Dermis blood vessel endothelial cell (primary cell): ENCODE measurements around the gene CDH13. TPM values are rescaled to one million over a fixed set of nuclear protein-coding genes. Genes with fewer than 3 reads are reported as not detected.

Experiments used
- DNase-seq: peaks from one replicate; pipeline ENCODE4 v3.0.0; 2010
- total RNA-seq: library from RNA; depleted of rRNA; stranded (reverse); fragments of >200 nt; gene quantifications from 2 replicates; pipeline ENCODE4 v1.2.3, GENCODE V29; 2014

Gene CDH13
- total RNA-seq, 1 donor from 2014 or later = 135 TPM

DNA sequence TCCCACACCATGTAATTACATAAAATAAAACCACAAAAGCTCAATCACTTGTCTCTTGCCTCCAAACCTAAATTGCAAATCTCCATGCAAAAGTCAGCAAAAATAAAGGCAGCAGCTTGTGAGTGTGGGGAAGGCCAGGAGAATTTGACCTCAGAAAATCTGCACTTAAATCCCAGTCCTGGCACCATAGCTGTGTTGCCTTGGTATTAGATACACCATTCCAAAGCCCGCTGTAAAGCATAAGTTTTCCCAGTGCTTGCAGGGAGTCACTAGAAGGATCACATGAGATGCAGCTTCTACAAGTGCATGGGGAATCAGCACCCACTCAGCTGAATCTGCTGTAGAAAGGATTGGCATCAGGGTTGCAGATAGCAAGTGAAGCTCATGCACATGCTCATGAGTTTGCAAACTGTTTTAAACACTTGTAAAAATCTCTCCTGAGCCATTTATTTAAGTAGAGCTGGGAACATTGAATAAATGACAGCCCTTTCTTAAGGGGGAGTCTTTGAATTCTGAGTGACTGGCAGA lies 686.0 kb downstream of the CDH13 start:
- no peak for DNase-seq

DNA sequence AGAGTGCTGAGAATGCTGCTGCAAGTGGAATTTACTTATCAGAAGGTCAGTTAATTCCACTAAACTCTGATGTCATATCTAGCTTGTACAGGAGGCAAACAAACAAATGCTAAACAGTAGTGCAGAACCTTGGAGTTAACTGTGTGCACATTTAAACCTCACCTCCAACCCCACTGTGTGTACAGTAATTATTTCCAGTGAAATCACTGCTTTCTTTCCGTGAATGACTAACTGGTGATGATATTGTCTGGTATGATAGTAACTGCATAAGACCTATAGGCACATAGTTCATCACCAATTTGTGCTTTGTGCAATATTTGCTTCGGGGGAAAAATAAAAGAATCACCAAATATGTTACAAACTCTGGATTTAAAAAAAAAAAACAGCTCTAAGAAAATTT lies 688.5 kb downstream of the CDH13 start:
- DNase-seq = no peak

DNA sequence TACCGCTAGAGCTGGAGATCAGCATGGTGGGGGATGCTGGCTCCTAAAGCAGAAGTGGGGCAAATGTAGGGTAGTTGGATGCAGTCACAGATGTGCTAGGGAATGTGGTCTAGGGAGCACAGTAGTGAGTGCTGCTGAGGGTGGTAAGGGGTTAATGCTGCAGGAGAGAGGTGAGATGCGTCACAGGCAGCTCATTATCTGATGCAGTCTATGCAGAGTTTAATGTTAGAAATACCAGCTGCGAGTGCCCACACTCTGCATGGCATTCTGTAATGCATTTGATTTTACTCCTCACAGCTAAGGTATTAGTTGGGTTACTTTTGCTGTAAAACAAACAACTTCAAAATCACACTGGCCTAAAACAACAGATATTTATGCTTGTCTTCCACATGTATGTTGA lies 689.7 kb downstream of the CDH13 start:
- DNase-seq = no peak

DNA sequence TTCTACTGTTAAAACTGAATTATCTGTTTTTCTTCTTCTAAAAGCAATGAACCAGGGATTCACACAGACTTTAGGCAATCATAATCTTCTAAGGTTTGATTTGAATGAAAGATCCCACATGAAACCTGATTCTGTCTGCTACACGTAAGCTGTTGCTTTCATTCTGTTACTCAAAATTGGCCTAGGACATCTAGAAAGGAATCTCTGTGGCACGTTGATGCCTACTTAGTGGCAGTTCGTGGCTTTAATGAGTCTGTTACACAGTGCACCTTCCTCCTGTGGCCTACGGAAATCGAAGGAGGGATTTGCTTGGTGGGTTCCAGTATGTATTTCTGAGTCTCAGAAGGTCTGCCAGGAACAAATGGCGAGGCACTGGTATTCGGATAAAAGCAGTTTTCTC lies 691.6 kb downstream of the CDH13 start:
- no peak for DNase-seq

DNA sequence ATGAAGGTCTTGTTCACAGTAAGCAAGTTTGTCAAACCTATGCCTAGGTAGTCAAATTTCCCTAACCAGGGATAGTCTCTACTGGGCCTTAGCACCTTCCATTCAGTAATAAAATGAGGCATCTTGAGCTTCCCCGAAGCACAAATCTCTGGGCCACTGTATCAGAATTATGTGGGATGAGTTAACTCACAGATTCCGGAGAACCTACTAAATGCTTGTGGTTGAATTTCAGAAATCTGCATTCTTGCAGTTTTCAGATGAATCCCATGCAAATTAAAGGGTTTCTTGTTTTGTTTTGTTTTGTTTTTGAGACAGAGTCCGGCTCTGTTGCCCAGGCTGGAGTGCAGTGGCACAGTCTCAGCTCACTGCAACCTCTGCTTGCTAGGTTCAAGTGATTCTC lies 702.2 kb downstream of the CDH13 start:
- DNase-seq = no peak

- DNase-seq = no peak
Measured at GRCh38 chr16:83329441-83329840, 702.7 kb downstream of the CDH13 start.

- no peak for DNase-seq
Measured at GRCh38 chr16:83330251-83330650, 703.5 kb downstream of the CDH13 start.

DNA sequence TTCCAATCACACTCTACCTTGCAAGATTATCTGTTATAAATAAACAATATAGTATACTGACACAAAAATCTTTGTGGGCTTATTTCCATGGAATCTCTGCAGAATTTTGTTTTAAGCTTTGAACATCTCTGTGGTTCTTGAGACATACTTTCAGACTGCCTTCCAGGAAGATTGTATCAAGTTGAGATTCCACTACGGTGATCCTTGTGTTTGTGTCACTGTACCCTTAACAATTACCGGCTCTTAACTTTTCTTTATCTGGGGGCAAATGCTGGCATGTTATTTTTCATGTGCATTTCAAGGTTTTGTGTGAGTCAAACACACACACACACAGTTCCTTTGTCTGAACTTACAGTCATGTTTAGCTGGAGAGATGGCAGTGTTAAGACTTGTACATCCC lies 708.3 kb downstream of the CDH13 start:
- DNase-seq = no peak

DNA sequence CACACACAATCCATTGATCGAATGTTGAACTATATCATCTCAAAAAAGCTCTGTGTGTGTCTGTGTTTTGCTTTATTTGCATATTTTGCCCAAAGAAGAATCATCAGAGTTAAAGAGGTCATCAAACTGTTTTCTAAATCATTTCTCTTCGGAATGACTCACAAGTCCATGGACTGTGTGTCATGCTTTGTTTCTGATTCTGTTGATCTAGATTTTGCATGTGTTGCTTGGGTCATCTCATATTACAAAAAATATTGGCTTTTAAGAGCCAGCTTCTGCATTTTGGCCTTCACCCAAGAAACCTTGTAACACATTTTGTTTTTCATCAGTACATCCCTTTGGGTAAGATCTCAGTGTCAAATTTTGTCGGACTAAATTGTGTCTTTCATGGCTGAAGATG lies 709.8 kb downstream of the CDH13 start:
- peak; percentile 89 for DNase-seq

GRCh38 chr16:83338138-83338537 lies 711.4 kb downstream of the CDH13 start:
- DNase-seq = no peak

GRCh38 chr16:83338941-83339340 lies 712.2 kb downstream of the CDH13 start:
- DNase-seq = peak; percentile 64

DNA sequence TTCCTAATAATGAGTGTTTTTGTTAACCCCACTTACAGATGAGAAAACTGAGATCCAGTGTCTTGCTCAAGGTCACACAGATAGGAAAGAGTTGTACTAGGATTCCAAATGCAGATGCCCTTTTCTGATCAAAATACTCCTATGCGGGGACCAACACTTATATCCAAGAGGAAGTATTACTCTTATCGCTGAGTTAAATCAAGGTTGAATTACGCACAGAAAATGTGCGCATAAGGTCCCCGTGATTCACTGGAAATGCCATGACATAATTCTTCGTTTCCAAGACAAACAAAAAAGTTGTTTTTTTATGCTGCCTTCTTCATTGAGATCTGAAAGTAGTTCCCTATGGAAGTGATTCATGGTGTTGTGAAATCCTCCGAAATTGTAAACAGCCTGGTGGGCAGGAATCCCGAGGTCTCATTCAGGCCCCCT lies 717.2 kb downstream of the CDH13 start:
- peak; percentile 97 for DNase-seq

DNA sequence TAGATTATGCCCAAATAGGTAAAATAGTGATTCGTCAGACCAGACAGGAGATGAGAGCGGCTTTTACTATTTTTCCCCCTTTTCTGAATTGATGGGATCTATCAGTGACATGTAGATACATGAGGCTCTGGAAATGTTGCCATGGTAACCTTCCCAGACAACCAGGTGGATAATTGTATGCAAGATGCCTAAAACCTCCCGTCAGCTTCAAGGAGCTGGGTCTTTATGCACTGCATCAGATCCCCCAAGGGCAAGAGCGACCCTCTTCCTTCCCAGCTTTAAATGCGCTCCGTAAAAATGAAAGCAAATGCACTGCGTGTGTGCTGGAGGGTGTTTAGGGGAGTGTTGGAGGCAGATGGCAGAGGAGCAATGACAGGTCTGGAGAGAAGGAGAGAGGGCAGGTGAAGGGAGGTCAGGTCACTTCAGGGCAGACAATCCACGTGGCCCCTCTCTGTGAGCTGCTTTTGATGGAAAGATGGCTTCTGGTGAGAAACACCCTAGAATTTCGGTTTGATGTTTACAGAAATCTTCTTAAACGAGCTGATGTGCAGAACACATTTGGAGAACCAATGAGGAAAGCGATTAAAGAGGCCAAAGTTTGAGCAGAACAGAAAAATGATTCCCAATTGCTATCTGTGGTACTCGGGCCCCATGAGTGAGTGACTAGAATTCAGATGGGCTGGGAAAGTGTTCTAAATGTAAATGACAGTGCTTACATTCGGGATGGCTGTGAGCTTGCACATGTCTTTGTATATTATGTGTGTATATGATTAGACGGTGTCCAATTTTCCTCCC lies 719.3 kb downstream of the CDH13 start:
- DNase-seq = no peak

GRCh38 chr16:83348991-83349390 lies 722.2 kb downstream of the CDH13 start:
- DNase-seq = peak; percentile 56

GRCh38 chr16:83350481-83350880 lies 723.7 kb downstream of the CDH13 start:
- DNase-seq = no peak

DNA sequence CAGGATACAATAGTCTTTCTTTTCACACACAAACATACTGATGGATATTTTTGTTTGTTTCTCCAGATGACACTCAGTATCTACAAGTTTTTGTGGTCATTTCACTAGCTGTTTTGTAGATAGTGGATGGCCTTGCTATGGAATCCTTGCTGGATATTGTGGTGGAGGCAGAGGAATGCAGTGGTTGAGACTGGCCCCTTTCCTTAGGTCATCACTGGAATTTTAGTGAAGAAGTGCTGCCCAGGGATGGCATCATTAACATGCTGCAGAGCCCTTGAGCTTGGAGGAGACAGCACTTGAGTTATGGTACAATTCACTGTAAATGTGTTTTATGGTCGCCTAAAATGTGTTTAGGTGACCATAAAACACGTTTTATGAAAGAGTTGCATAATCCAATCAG lies 725.1 kb downstream of the CDH13 start:
- DNase-seq = no peak

DNA sequence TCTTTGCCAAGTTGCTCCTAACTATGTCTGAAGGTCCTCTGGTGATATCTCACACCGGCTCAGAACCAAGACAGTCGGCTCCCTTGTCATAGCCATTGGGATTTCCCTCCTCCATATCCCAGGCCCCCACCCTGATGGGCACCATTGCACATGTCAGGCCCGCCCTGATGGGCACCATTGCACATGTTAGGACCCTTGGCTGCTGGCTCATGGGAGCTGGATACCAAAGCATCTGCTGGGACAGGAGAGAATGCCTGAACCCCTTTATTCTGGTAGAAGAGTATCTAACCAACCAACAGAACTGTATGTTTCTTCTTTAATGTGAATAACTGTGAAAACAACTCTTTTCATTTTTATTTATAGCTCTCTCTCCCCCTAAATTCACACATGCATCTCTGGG lies 726.5 kb downstream of the CDH13 start:
- no peak for DNase-seq

- no peak for DNase-seq
Measured at GRCh38 chr16:83354015-83354414, 727.2 kb downstream of the CDH13 start.

DNA sequence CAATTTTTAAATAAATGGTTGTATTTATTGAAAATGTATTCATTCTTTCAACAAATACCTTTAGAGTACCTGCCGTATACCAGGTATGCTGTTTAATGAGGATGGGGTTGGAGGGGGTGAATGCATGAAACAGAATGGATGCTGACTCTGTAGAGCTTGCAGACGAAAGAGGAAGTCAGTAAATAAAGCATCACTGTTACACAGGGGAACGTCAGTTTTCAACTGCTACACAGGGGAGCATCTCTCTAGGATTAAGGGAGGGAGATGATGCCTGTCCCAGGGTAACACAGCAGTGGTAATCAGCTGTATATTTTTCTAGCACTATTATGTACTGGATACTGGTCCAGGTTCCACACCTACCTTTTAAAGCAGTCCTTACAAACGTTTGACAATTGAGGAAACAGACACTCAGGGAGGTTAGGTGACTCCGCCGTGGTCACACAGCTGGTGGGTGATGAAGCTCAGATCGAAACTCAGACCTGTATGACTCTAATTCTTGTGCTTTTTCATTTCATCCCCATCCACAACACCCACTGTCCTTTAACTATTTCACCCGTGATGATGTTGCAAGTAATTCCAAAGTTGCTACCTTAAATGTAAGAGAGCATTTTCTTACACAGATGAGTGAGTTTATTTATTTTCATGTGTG lies 728.9 kb downstream of the CDH13 start:
- no peak for DNase-seq

GRCh38 chr16:83356266-83356665 lies 729.5 kb downstream of the CDH13 start:
- DNase-seq = peak; percentile 85

DNA sequence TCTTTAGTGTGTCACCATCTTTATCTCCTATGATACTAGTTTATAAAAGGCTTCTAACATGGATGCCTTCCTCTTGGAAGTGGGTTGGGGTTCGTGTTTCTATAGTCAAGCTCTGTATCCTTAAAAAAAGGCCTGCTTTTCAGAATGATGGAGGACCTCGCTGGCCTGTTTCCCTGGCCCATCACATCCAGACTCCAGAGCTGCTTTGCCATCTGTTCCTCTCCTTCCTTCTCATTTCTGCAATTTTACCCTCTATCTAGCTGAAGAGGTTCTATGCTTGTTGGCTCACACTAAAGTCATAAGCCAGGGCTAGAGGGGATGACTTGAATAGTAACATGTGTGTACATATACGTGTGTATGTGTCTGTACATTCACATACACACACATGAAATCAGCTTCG lies 730.2 kb downstream of the CDH13 start:
- no peak for DNase-seq

DNA sequence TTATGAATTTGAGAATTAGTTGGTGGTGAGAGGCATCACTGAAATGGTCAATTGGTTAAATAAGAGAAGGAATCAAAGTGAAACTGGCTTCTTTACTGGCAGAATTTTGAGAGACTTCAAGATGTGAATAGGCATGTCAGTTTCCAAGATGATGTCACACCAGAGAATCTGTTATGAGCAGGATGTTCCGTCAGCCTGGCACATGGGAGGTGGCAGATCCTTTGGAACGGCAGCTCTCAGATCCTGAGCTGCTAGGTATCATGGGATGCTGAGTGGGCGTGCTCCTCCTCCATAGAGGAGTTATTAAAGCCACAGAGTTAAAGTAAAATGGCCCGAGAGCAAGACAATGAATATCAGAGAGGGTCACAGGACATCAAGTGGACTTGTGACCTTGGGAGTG lies 736.8 kb downstream of the CDH13 start:
- DNase-seq = no peak

GRCh38 chr16:83365166-83365565 lies 738.4 kb downstream of the CDH13 start:
- peak; percentile 88 for DNase-seq

- no peak for DNase-seq
Measured at GRCh38 chr16:83366228-83366627, 739.5 kb downstream of the CDH13 start.
